ENCODE results near the gene PRSS36.

The PRSS36 gene

GRCh38 chr16:31128711-31129567 is 20.9 kb downstream of the PRSS36 start:
- no peak for DNase-seq (ENCODE audit: low read depth, low spot score)

- no peak for DNase-seq (ENCODE audit: low read depth, low spot score)
Measured at GRCh38 chr16:31127182-31127581, 22.7 kb downstream of the PRSS36 start.

GRCh38 chr16:31125844-31126243 is 24.0 kb downstream of the PRSS36 start:
- DNase-seq (ENCODE audit: low read depth, low spot score): no peak

- no peak for DNase-seq (ENCODE audit: low read depth, low spot score)
Measured at GRCh38 chr16:31120129-31120528, 29.7 kb downstream of the PRSS36 start.

GRCh38 chr16:31118223-31119155 is 31.4 kb downstream of the PRSS36 start:
- DNase-seq (ENCODE audit: low read depth, low spot score): no peak

GRCh38 chr16:31117384-31118222 is 32.3 kb downstream of the PRSS36 start, which contains the start of gene KAT8:
TSS of gene KAT8 (plus strand) at chr16:31117664. CDS start at chr16:31117682, 18 bp downstream.
- peak; percentile 97 for DNase-seq (ENCODE audit: low read depth, low spot score)

GRCh38 chr16:31114468-31114867 is 35.4 kb downstream of the PRSS36 start:
- no peak for DNase-seq (ENCODE audit: low read depth, low spot score)

GRCh38 chr16:31113121-31114120 is 36.4 kb downstream of the PRSS36 start:
- DNase-seq (ENCODE audit: low read depth, low spot score): no peak

GRCh38 chr16:31112711-31113110 is 37.2 kb downstream of the PRSS36 start:
- no peak for DNase-seq (ENCODE audit: low read depth, low spot score)

- DNase-seq (ENCODE audit: low read depth, low spot score): no peak
Measured at GRCh38 chr16:31111881-31112466, 37.9 kb downstream of the PRSS36 start.

GRCh38 chr16:31110106-31111034 is 39.5 kb downstream of the PRSS36 start:
- no peak for DNase-seq (ENCODE audit: low read depth, low spot score)

- no peak for DNase-seq (ENCODE audit: low read depth, low spot score)
Measured at GRCh38 chr16:31109622-31110021, 40.2 kb downstream of the PRSS36 start.

GRCh38 chr16:31108794-31109558 is 40.9 kb downstream of the PRSS36 start:
- no peak for DNase-seq (ENCODE audit: low read depth, low spot score)

- DNase-seq (ENCODE audit: low read depth, low spot score): peak; percentile 62
Measured at GRCh38 chr16:31108035-31108793, 41.7 kb downstream of the PRSS36 start, which contains the start of gene BCKDK. TSS of gene BCKDK (plus strand) at chr16:31108386. CDS start at chr16:31109224, 838 bp downstream.

- no peak for DNase-seq (ENCODE audit: low read depth, low spot score)
Measured at GRCh38 chr16:31107465-31107867, 42.4 kb downstream of the PRSS36 start.

GRCh38 chr16:31106509-31107464 is 43.1 kb downstream of the PRSS36 start:
- no peak for DNase-seq (ENCODE audit: low read depth, low spot score)

Measured in ELF-1 (cell line).